G401.6 (cell line): ENCODE data around the gene UVSSA.

ENCODE experiments used
- FAIRE-seq: peaks from 2 replicates; lab custom pipeline; 2012; peaks lifted over from hg19 to GRCh38; lab: Jason Lieb, UNC

UVSSA gene

GRCh38 chr4:1349359-1350168 is 2.6 kb downstream of the UVSSA start:
- no peak for FAIRE-seq

GRCh38 chr4:1350169-1350520 is 3.1 kb downstream of the UVSSA start:
- FAIRE-seq: no peak

GRCh38 chr4:1351854-1352566 is 5.0 kb downstream of the UVSSA start:
- FAIRE-seq: no peak

- FAIRE-seq: no peak
Observed at GRCh38 chr4:1352567-1352900, 5.5 kb downstream of the UVSSA start.

- no peak for FAIRE-seq
Observed at GRCh38 chr4:1353186-1354055, 6.4 kb downstream of the UVSSA start.

- no peak for FAIRE-seq
Observed at GRCh38 chr4:1354136-1354982, 7.4 kb downstream of the UVSSA start.

GRCh38 chr4:1354983-1355275 is 7.9 kb downstream of the UVSSA start:
- no peak for FAIRE-seq

GRCh38 chr4:1355378-1355777 is 8.4 kb downstream of the UVSSA start:
- FAIRE-seq: no peak

- no peak for FAIRE-seq
Observed at GRCh38 chr4:1356181-1356998, 9.4 kb downstream of the UVSSA start.

GRCh38 chr4:1357356-1358248 is 10.6 kb downstream of the UVSSA start:
- no peak for FAIRE-seq

- no peak for FAIRE-seq
Observed at GRCh38 chr4:1358421-1359143, 11.6 kb downstream of the UVSSA start.

- FAIRE-seq: no peak
Observed at GRCh38 chr4:1359144-1359501, 12.1 kb downstream of the UVSSA start.

- FAIRE-seq: no peak
Observed at GRCh38 chr4:1359976-1360375, 13.0 kb downstream of the UVSSA start.

- no peak for FAIRE-seq
Observed at GRCh38 chr4:1360423-1361283, 13.6 kb downstream of the UVSSA start.

- FAIRE-seq: no peak
Observed at GRCh38 chr4:1361431-1361830, 14.4 kb downstream of the UVSSA start.

GRCh38 chr4:1362046-1362445 is 15.0 kb downstream of the UVSSA start:
- no peak for FAIRE-seq

GRCh38 chr4:1362521-1362920 is 15.5 kb downstream of the UVSSA start:
- no peak for FAIRE-seq

GRCh38 chr4:1363513-1363912 is 16.5 kb downstream of the UVSSA start:
- no peak for FAIRE-seq

GRCh38 chr4:1364217-1364616 is 17.2 kb downstream of the UVSSA start:
- FAIRE-seq: no peak
